GM18502 (cell line): ENCODE data around the gene XPO5.
"Not testable (repeated sequence)": the region's sequence is repeated elsewhere in the genome, so short reads cannot be mapped to it uniquely, and the experiment has no call there.

Source experiments
- ATAC-seq: cut with Tn5 transposase; IDR thresholded peaks from one replicate; pipeline ENCODE4 v1.9.1; 2021; ENCODE audit warnings: mild to moderate bottlenecking; ENCODE audit not compliant: unreplicated experiment, poor library complexity

Gene XPO5

DNA sequence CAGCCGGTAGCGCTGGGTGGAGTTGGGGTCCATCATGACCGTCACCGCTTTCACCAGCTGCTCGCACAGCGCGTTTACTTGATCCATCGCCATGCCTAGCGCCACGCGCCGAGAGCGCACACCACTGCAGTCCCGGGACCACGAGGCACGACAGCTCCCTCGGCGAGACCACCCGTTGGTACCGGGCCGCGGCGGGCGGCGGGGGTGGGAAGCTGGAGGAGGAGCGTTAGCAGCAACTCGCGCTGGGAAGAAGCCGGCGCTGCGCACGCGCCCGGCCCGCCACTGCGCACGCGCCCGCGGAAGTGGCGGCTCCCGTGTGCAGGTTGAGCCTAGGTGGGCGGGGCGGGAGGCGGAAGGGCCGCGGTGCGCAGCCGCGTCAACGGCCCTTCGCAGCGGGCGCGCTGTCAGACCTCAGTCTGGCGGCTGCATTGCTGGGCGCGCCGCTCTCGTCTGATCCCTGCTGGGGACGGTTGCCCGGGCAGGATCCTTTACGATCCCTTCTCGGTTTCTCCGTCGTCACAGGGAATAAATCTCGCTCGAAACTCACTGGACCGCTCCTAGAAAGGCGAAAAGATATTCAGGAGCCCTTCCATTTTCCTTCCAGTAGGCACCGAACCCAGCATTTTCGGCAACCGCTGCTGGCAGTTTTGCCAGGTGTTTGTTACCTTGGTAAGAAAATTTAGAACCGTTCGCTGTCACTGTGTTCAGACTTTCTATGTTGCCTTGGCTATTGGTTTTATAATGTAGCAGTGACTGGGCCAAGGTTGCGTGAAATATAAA, at the start of gene XPO5, which contains the start of gene POLH:
Gene XPO5, minus strand, starts transcription at position 267 of the 780 bp plus-strand sequence. Its CDS starts 174 bp downstream, at position 93.
Gene POLH, plus strand, starts transcription at position 414 of the 780 bp plus-strand sequence. CDS start 6,135 bp downstream, outside the sequence.
- ATAC-seq = peak; percentile 91

DNA sequence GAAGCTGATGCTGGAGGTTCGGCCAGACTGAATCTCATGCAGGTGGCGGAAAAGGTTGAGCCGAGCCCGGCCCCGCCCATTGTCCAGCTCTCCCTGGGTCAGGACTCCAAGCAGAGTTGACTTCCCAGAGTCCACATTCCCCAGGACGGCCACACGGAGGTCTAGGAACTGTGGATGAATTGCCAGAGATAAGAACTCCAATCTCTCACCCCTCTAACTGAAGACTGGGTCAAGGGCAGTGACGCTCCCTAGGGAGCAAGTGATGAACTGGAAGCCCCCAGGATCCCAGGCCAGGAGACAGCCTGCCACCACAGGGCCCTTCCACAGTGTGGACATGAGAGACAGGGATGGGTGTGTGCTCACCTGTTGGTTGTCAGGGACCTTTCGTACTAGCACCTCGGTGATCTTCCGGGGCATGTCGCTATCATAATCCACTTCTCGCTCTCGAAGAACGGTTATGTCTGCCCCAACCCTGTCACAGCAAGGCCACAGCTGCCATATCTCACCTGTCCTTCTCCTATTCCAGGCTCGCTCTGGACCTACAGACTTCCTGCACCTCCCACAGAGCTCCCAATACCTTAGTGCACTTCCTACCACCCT, 49.7 kb upstream of the XPO5 start:
- ATAC-seq = no peak

DNA sequence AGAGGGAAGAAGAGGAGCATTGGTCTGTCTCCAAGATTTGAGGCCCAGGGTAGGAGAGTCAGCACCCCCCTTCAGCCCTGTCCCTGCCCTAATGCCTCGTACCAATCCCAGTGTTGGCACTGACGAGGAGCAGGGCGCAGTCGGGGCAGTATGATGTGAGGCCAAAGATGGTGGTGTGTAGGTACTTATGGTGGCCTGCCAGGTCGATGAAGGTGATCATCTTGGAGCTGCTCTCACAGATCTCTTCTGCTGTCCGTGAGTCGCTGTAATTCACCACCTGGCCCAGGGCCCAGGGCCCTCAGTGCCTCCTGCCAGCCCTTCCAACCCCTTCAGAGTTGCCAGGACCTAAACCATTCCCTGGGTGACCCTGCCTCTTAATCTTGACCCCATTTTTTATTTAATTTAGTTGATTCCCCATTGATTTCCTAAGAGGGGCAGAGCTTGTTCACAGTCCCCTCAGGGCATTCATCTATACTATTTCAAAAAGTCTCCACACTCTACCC, 49.0 kb upstream of the XPO5 start:
- no peak for ATAC-seq

- no peak for ATAC-seq
Measured at GRCh38 chr6:43623880-43624785, 48.3 kb upstream of the XPO5 start.

DNA sequence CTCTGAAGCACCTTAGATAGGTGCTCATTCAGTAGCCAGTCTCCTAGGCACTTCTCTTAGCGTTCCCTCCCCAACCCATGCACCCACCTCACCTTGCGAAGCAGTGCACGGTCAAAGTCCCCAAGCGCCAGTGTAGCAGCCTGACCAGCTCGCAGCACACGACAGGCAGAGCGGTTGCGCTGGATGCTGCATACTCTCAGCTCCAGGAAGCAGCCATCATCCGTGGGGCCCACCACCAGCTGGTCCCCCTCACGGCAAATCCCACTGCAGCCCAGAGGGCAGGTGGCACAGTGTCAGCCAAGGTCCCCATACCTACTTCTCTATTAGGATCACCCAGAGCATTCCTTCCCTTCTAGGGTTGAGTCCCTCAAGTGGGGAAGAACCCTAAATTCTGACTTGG, 46.7 kb upstream of the XPO5 start:
- ATAC-seq = no peak

DNA sequence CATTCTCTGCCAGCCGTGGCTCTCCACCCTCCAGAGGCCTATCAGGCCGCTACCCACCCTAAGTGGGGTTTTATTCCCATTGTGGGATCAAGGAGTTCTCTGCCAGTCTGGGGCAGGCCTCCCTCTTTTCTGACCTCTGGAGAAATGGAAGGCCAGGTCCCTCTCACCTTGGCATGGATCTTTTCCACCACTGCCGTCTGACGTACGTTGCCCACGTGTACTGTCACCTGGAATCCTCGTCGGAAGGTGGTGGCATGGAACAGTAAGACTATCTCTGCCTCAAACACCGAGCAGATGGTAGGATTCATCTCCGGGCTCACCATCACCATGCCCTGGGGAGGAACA, 46.0 kb upstream of the XPO5 start:
- ATAC-seq = no peak

GRCh38 chr6:43621078-43621835, 45.4 kb upstream of the XPO5 start:
- ATAC-seq = no peak

DNA sequence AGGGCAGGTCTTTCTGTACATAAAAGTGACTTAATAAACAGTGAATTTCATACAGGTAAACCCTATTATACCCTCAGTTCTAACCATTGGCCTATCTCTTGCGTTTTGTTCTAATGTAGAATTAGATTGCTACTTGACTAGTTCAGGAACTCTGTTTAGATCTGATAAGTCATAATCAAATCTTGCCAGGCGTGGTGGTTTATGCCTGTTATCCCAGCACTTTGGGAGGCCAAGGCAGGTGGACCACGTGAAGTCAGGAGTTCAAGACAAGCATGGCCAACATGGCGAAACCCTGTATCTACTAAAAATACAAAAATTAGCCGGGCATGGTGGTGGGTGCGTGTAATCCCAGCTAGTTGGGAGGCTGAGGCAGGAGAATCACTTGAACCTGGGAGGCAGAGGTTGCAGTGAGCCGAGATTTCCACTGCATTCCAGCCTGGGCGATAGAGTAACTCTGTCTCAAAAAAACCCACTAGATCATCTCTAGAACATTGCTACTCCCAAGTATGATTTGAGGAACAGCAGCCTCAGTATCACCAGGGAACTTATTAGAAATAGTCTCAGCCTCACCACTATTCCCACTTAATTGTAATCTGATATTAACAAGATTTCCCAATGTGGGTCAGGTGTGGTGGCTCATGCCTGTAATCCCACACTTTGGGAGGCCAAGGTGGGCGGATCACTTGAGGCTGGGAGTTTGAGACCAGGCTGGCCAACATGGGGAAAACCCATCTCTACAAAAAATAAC, 41.1 kb upstream of the XPO5 start:
- no peak for ATAC-seq

DNA sequence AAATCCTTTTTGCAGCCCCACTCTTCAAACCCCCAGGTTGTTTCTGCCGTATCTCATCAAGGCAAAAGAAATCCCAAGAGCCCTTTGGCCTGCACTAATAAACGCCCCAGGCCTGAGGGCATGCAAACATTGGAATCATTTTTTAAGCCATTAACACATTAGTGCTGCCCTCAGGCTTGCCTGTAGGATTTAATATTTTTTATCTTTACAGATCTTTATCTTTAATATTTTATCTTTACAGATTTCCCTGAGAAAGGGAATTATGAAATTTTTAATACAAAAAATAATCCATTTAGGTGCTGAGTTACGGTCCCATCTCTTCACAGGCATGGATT, 38.5 kb upstream of the XPO5 start:
- ATAC-seq = no peak

DNA sequence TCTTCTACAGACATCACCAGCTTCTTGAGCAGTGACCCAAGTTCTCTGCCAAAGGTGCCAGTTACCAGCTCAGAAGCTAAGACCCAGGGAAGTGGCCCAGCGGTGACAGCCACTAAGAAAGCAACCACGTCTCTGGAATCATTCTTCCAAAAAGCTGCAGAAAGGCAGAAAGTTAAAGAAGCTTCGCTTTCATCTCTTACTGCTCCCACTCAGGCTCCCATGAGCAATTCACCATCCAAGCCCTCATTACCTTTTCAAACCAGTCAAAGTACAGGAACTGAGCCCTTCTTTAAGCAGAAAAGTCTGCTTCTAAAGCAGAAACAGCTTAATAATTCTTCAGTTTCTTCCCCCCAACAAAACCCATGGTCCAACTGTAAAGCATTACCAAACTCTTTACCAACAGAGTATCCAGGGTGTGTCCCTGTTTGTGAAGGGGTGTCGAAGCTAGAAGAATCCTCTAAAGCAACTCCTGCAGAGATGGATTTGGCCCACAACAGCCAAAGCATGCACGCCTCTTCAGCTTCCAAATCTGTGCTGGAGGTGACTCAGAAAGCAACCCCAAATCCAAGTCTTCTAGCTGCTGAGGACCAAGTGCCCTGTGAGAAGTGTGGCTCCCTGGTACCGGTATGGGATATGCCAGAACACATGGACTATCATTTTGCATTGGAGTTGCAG, 38.0 kb upstream of the XPO5 start:
- ATAC-seq = no peak

GRCh38 chr6:43610431-43610830, 34.6 kb upstream of the XPO5 start:
- ATAC-seq = no peak

- ATAC-seq = no peak
Measured at GRCh38 chr6:43609402-43609801, 33.6 kb upstream of the XPO5 start.

DNA sequence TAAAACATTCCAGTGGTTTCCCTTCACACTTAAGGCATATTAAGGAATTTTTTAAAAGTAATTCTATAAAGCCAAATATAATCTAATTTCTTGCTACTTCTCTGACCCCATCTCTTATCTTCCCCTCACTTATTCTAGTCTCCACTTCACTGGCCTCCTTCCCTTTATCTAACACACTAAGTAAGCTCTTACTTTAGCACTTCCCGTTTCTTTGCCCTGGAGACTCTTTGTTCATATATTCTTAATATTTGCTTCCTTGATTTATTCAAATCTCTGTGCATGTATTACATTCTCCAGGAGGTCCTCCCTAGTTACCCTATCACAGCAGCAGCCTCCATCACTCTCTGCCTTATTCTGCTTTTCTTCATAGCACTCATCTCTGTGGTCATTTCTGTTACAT, 33.0 kb upstream of the XPO5 start:
- no peak for ATAC-seq

- no peak for ATAC-seq
Measured at GRCh38 chr6:43608310-43608763, 32.5 kb upstream of the XPO5 start.

DNA sequence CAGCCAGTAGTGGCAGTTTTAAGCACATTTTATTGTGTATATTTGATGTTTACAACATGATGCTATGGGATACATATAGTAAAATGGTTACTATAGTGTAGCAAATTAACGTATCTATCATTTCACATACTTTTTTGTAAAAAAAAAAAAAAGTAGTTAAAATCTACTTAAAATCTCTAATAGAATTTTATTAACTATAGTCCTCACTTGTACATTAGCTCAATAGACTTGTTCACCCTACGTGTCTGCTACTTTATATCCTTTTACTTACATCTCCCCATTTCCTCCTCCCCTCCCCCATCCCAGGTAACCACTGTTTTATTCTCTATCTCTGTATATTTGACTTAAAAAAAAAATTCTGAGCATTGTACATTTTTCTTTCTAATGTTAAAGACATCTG, 30.2 kb upstream of the XPO5 start:
- no peak for ATAC-seq

DNA sequence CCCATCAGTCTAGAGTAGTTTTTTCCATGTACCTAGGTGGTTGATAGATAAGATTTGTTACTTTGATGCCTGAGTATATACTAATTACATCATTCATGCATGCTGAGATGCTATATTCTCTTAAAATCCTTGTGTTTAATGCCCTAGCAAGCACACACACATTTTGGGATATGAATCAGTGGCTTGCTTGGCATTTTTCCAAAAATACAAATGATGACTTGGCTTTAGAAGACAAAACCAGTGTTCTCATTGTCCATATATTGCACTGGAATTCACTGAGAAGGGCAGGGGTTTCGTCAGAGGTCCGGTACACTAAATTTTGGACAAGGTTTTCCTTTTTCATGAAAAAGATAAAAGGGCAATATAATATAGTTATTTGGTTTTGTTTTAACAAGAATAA, 28.3 kb upstream of the XPO5 start:
- ATAC-seq = no peak

- no peak for ATAC-seq
Measured at GRCh38 chr6:43600595-43600994, 24.8 kb upstream of the XPO5 start.

DNA sequence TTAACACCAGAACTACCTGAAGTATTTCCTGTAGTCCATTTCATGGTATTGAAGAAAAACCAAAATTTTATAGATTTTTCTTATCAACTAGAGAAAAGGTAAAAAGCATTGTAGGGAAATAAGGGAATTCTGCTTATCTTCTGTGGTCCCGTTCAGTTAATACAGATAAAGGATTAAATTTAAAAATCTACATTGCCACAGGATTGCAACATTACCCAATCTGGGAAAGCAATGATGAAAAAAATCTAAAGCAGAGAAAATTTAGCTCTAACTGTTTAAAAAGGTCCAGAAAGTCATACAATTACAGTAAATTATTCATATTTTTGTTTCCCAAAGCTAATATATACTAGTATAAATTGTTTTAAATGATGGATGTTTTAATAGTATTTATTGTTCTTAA, 18.1 kb upstream of the XPO5 start:
- no peak for ATAC-seq

GRCh38 chr6:43589564-43589963, 13.7 kb upstream of the XPO5 start:
- not testable (repeated sequence) for ATAC-seq
